NB4 (cell line): ENCODE measurements around the gene SERPINB1.
"Not testable (repeated sequence)": the region's sequence is repeated elsewhere in the genome, so short reads cannot be mapped to it uniquely, and the experiment has no call there.

ENCODE experiments used
- DNase-seq: peaks from one replicate; pipeline ENCODE4 v3.0.0; 2010; ENCODE audit warnings: low read depth
- H3K4me3 ChIP-seq: one replicate; pipeline ENCODE4 v1.5.1; 2011; ENCODE audit warnings: mild to moderate bottlenecking, low read depth, low read length, moderate library complexity
- CTCF ChIP-seq: IDR thresholded peaks from one replicate; pipeline ENCODE4 v1.5.1; 2012; ENCODE audit warnings: low read depth, low read length
- MAX ChIP-seq: IDR thresholded peaks from 2 replicates; pipeline ENCODE4 v1.6.1; 2011; ENCODE audit warnings: low read depth, low read length
- MYC ChIP-seq: IDR thresholded peaks from 2 replicates; pipeline ENCODE4 v1.6.1; 2011; ENCODE audit warnings: low read depth, low read length
- POLR2A ChIP-seq: IDR thresholded peaks from 2 replicates; pipeline ENCODE4 v1.6.1; 2011; ENCODE audit warnings: mild to moderate bottlenecking; ENCODE audit not compliant: insufficient read length; ENCODE audit errors: extremely low read depth

Gene SERPINB1

GRCh38 chr6:2863901-2864300 lies 22.2 kb upstream of the SERPINB1 start:
- no peak for TF ChIP-seq MYC
- no peak for TF ChIP-seq MAX
- no peak for TF ChIP-seq POLR2A
- TF ChIP-seq CTCF = no peak
- no peak for DNase-seq
- no peak overlapping the region for H3K4me3 ChIP-seq

GRCh38 chr6:2862712-2863181 lies 21.1 kb upstream of the SERPINB1 start:
- DNase-seq = no peak

DNA sequence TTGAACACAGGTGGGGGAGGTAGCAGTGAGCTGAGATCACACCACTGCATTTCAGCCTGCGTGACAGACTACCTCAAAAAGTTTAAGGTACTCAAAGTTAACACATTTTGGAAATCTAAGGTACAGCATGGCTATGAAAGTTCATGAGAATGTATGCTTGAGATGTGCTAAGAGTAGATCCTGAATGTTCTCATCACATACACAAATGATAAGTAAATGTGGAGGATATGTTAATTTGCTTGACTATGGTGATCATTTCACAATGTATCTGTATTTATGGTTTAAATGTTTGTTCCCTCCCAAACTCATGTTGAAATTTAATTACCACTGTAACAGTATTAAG lies 20.1 kb upstream of the SERPINB1 start:
- no peak overlapping the region for H3K4me3 ChIP-seq
- no peak for DNase-seq
- TF ChIP-seq MAX = no peak
- TF ChIP-seq POLR2A = no peak
- no peak for TF ChIP-seq CTCF
- no peak for TF ChIP-seq MYC

More at GRCh38 chr6:2862712-2863181, 21.1 kb upstream of the SERPINB1 start:
- no peak overlapping the region for H3K4me3 ChIP-seq
- TF ChIP-seq MYC = no peak
- TF ChIP-seq POLR2A = no peak
- TF ChIP-seq MAX = no peak

DNA sequence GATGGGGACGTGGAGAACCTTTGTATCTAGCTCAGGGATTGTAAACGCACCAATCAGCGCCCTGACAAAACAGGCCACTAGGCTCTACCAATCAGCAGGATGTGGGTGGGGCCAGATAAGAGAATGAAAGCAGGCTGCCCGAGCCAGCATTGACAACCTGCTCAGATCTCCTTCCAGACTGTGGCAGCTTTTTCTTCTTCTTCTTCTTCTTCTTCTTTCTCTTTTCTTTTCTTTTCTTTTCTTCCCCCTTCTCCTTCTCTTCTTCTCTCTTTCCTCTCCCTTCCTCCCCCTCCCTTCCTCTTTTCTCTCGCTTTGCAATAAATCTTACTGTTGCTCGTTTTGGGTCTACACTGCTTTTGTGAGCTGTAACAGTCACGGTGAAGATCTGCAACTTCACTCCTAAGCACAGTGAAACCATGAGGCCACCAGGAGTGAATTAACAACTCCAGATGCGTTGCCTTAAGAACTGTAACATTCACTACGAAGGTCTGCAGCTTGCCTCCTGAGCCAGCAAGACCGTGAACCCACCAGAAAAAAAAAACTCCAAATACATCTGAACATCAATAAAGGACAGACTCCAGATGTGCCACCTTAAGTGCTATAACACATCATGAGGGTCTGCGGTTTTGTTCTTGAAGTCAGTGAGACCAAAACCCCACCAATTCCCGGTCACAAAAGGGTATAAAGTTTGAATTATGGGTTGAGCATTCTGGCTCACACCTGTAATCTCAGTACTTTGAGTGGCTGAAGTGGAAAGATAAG lies 19.6 kb upstream of the SERPINB1 start:
- DNase-seq = no peak
- no peak overlapping the region for H3K4me3 ChIP-seq
- TF ChIP-seq POLR2A (no peak), CTCF (no peak), MYC (no peak), MAX (no peak)

DNA sequence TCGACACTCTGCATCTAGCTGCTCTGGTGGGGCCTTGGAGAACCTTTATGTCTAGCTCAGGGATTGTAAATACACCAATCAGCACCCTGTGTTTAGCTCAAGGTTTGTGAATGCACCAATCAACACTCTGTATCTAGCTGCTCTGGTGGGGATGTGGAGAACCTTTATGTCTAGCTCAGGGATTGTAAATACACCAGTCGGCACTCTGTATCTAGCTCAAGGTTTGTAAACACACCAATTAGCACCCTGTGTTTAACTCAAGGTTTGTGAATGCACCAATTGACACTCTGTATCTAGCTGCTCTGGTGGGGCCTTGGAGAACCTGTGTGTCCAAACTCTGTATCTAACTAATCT lies 19.0 kb upstream of the SERPINB1 start:
- H3K4me3 ChIP-seq, DNase-seq: not testable (repeated sequence)

- DNase-seq, H3K4me3 ChIP-seq: not testable (repeated sequence)
Measured at GRCh38 chr6:2859798-2860705, 18.4 kb upstream of the SERPINB1 start.

DNA sequence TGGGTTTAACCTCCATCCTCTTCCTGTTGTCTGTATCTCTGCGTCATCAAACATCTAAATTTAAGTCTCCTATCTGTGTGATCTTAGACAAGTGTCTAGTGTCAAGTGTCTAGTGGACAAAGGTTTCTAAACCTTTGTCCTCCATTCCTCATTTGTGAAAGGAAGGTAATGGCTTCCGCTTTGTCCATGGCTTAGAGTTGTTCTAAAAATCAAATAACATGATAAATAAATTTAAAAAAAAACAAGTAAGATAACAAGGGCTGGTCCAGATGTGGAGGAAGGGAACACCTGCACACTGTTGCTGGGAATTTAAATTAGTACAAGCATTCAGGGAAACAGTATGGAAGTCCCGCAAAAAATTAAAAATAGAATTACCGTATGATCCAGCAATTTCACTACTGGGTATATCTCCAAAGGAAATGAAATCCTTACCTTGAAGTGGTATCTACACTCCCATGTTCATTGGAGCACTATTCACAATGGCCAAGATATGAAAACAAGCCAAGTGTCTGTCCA lies 17.6 kb upstream of the SERPINB1 start:
- H3K4me3 ChIP-seq = no peak overlapping the region
- no peak for DNase-seq
- no peak for TF ChIP-seq MYC
- TF ChIP-seq MAX = no peak
- no peak for TF ChIP-seq CTCF
- TF ChIP-seq POLR2A = no peak
